ENCODE measurements around the gene AATK. TPM values are rescaled to one million over a fixed set of nuclear protein-coding genes. Genes with fewer than 3 reads are reported as not detected.

Gene AATK
- total RNA-seq, 1 donor from 2014 or later = 72.5 TPM

DNA sequence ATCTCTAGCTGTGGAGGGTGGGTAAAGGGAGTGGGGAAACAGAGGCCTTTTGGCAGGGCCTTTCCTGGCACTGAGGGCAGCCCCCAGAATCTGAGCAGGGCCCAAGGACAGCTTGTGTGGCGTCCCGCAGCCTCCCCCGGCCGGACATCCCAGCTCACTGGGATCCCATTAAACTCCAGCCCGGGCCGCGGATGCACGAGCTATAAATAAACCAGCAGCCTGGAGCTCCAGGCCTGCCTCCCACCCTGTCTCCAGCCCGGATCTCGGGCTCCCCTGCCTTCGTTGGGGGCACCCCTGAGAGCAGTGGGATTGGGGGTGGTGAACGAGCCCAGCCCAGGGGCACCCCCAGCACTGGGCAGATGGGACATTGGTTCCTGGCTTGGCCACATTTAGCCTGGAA lies 13.8 kb upstream of the AATK start:
- DNase-seq (no peak), ATAC-seq (no peak)
- no peaks in the 10 kb centered on the region for H3K9me3 ChIP-seq
- H3K4me1 ChIP-seq = no peaks in the 10 kb centered on the region
- H3K27me3 ChIP-seq = peaks cover 4% of the 10 kb centered on the region
- H3K4me3 ChIP-seq = no peak overlapping the region
- H3K27ac ChIP-seq = no peak overlapping the region
- no peaks in the 10 kb centered on the region for H3K36me3 ChIP-seq
- TF ChIP-seq, protein P1, sequence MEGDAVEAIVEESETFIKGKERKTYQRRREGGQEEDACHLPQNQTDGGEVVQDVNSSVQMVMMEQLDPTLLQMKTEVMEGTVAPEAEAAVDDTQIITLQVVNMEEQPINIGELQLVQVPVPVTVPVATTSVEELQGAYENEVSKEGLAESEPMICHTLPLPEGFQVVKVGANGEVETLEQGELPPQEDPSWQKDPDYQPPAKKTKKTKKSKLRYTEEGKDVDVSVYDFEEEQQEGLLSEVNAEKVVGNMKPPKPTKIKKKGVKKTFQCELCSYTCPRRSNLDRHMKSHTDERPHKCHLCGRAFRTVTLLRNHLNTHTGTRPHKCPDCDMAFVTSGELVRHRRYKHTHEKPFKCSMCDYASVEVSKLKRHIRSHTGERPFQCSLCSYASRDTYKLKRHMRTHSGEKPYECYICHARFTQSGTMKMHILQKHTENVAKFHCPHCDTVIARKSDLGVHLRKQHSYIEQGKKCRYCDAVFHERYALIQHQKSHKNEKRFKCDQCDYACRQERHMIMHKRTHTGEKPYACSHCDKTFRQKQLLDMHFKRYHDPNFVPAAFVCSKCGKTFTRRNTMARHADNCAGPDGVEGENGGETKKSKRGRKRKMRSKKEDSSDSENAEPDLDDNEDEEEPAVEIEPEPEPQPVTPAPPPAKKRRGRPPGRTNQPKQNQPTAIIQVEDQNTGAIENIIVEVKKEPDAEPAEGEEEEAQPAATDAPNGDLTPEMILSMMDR (IDR thresholded peaks at IDR 0.05) = no peak
- intact Hi-C loops (cut with DNase I) = no loop called here

DNA sequence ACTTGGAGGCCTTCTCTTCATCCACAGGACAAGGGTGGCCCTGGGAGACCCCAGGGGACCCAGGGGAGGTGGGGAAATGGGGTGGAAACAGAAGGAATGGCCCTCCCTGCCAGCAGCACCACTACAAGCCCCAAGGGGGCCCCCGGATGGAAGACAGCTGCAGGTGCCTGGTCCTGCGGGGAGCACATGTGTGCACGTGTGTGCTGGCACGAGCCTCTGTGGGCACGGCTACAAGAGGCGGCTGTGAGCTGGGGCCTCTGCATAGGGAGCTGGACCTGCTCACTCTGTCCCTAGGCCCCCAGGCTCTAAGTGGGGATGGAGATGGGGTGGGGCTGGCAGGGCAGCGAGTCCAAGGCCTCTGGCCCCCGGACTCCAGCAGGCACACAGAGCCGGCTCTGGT lies 13.2 kb upstream of the AATK start:
- no peak for DNase-seq
- Histone ChIP-seq H3K27me3 (peaks cover 4% of the 10 kb centered on the region), H3K4me3 (no peak overlapping the region), H3K4me1 (no peaks in the 10 kb centered on the region), H3K9me3 (no peaks in the 10 kb centered on the region), H3K36me3 (no peaks in the 10 kb centered on the region), H3K27ac (no peak overlapping the region)
- intact Hi-C loops (cut with DNase I) = no loop called here
- TF ChIP-seq, protein P1 (IDR thresholded peaks at IDR 0.05) = no peak
- no peak for ATAC-seq

DNA sequence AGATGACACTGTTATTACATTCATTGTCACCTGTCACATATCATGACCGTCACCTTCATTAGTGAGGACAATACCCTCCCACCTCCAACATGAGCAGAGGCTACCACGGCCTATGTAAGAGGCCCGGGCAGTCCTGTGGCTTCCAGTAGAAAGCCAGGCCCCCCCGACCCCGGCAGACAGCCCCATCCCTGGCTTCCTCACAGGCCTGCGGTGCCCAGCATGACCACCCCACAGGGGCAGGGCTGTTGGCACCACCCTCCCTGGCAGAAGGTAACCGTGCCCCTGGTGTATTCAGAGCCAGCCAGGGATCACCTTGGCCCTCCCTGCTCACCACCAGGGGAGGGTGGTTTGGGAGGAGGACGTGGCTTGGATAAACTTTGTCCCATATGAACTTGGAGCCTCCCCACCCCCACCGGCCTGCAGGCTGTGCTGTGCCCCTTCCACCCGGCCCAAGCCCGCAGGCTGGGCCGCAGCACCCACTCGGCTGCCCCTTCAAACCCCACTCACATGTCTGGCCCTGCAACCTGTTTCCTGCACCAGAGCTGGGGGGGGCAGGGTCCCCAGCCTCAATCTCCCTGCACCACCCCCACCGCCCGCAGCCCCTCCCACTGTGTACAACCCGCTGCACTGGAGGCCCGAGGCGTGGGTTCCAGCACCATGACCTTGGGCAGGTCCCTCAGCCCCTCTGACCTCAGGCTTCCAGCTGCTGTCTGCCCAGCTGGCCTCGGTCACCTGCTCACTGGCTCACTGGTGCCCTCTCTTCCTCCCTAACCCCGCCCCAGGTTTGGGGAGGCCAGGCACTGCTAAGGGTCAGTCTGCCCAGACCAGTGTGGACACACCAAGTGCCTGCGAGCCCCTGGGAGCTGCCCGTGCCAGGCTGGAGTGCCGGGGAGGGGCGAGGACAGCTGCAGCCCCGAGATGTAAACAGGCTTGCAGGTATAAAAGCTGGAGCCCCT lies 12.4 kb upstream of the AATK start:
- Histone ChIP-seq H3K27me3 (peaks cover 4% of the 10 kb centered on the region), H3K4me1 (no peaks in the 10 kb centered on the region), H3K27ac (no peak overlapping the region), H3K9me3 (no peaks in the 10 kb centered on the region), H3K36me3 (no peaks in the 10 kb centered on the region), H3K4me3 (no peak overlapping the region)
- intact Hi-C loops (cut with DNase I) = no loop called here
- DNase-seq (no peak), ATAC-seq (no peak)
- TF ChIP-seq, protein P1 (IDR thresholded peaks at IDR 0.05) = no peak

DNA sequence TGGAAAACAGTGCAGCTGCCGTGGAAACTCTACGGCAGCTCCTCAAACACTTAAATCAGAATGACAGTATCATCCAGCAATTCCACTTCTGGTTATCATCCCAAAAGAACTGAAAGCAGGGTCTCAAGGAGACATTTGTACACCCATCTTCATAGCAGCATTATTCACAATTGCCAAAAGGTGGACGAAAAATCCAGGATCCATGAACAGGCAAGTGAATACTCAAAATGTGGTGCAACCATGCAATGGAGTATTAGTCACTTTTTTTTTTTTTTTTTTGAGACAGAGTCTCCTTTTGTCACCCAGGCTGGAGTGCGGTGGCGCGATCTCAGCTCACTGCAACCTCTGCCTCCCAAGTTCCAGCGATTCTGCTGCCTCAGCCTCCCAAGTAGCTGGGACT lies 10.6 kb upstream of the AATK start:
- H3K4me3 ChIP-seq = no peak overlapping the region

DNA sequence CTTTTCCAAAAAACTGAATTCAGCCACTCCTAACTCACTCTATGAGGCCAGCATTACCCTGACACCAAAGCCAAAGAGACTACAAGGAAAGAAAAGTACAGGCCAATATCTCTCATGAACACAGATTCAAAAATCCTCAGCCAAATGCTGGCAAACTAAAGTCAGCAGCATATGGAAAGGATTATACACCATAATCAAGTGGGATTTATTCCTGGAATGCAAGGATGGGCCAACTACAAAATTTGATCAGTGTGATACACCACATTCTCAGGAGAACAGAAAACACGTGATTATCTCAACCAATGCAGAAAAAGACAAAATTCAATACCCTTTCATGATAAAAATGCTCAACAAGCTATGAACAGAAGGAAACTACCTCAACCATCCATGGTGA lies 7.7 kb upstream of the AATK start:
- TF ChIP-seq, protein P1 (IDR thresholded peaks at IDR 0.05) = no peak
- H3K9me3 ChIP-seq = no peaks in the 10 kb centered on the region
- ATAC-seq (no peak), DNase-seq (no peak)
- H3K36me3 ChIP-seq = no peaks in the 10 kb centered on the region
- H3K27ac ChIP-seq = no peak overlapping the region
- no peaks in the 10 kb centered on the region for H3K27me3 ChIP-seq
- no peaks in the 10 kb centered on the region for H3K4me1 ChIP-seq
- intact Hi-C loops (cut with DNase I) = no loop called here
- H3K4me3 ChIP-seq = no peak overlapping the region

More for the DNA sequence above, 10.6 kb upstream of the AATK start:
- intact Hi-C loops (cut with DNase I) = no loop called here
- DNase-seq = no peak
- no peaks in the 10 kb centered on the region for H3K36me3 ChIP-seq
- H3K4me1 ChIP-seq = no peaks in the 10 kb centered on the region
- TF ChIP-seq, protein P1 (IDR thresholded peaks at IDR 0.05) = peak; percentile 10
- H3K27me3 ChIP-seq = peaks cover 3% of the 10 kb centered on the region
- no peak overlapping the region for H3K27ac ChIP-seq
- no peak for ATAC-seq
- H3K9me3 ChIP-seq = no peaks in the 10 kb centered on the region
